DOHH2 (cell line): ENCODE measurements around the gene PLEKHM3.

Experiments used
- CTCF ChIP-seq: fragments of 200-600 bp; sonication (generic); IDR thresholded peaks from one replicate; pipeline ENCODE4 v1.5.1; 2014; ENCODE audit warnings: antibody characterized with exemption, mild to moderate bottlenecking, low read depth, low read length; ENCODE audit not compliant: poor library complexity, severe bottlenecking
- EZH2phosphoT487 ChIP-seq: fragments of 200-600 bp; sonication (generic); IDR thresholded peaks from 2 replicates; pipeline ENCODE4 v1.6.1; 2017; ENCODE audit warnings: borderline replicate concordance, mild to moderate bottlenecking, antibody characterized with exemption, low read length, moderate library complexity, mixed read lengths

GRCh38 chr2:208074610-208075356 lies 49.5 kb upstream of the PLEKHM3 start:
- TF ChIP-seq CTCF (no peak), EZH2phosphoT487 (no peak)
